ENCODE measurements around the gene MRPL52.

- no peak for TF ChIP-seq CTCF (IDR thresholded peaks at IDR 0.05)
- TF ChIP-seq POLR2AphosphoS5 (IDR thresholded peaks at IDR 0.05), result no peak
- TF ChIP-seq POLR2A (IDR thresholded peaks at IDR 0.05), result no peak
Observed at GRCh38 chr14:22820731-22821130, 9.0 kb upstream of the MRPL52 start.

Data from suprapubic skin (tissue), 4 donors.